Right lobe of liver (tissue), 6 donors: ENCODE measurements around the gene AK9. TPM values are rescaled to one million over a fixed set of nuclear protein-coding genes. Genes with fewer than 3 reads are reported as not detected.
A peak's percentile ranks its signal among the peaks of the same experiment; 100 is the strongest.
"Not testable (repeated sequence)": the region's sequence is repeated elsewhere in the genome, so short reads cannot be mapped to it uniquely, and the experiment has no call there.

Source experiments
- ATAC-seq, 4 donors: fragments of 200-7000 bp; cut with Tn5 transposase; one replicate each; pipeline ENCODE4 v1.9.1; 2020; ENCODE audit warnings: mild to moderate bottlenecking in 4 of 4, moderate library complexity in 4 of 4
- DNase-seq, 3 donors: peaks; one replicate each; pipeline ENCODE4 v3.0.0-alpha.2; 2020
- H3K27ac ChIP-seq, 3 donors: fragments of 200-600 bp; one replicate each; pipeline ENCODE4 v1.8.0; 2022
- H3K27me3 ChIP-seq, 2 donors: fragments of 200-600 bp; one replicate each; pipeline ENCODE4 v1.8.0; 2022
- H3K36me3 ChIP-seq, 4 donors: fragments of 200-600 bp; sonication (generic) in 1 of 4; one replicate each; pipeline versions ENCODE4 v1.5.1 to v1.8.0; 2017 to 2022; ENCODE audit warnings: control low read depth in 1 of 4
- H3K4me1 ChIP-seq, 4 donors: fragments of 200-600 bp; sonication (generic) in 1 of 4; one replicate each; pipeline versions ENCODE4 v1.5.1 to v1.8.0; 2017 to 2022; ENCODE audit warnings: control low read depth in 1 of 4
- H3K4me3 ChIP-seq, 3 donors: fragments of 200-600 bp; one replicate each; pipeline ENCODE4 v1.8.0; 2022
- H3K9me3 ChIP-seq, 4 donors: fragments of 200-600 bp; sonication (generic) in 1 of 4; one replicate each; pipeline versions ENCODE4 v1.5.1 to v1.8.0; 2017 to 2022; ENCODE audit warnings: control low read depth in 1 of 4
- CTCF ChIP-seq, 4 donors: fragments of 200-600 bp in 3 of 4; fragments of 450-650 bp in 1 of 4; IDR thresholded peaks; one replicate each; pipeline versions ENCODE4 v1.5.1 to v1.8.0; 2016 to 2022; ENCODE audit warnings: antibody characterized with exemption in 4 of 4, mild to moderate bottlenecking in 2 of 4
- POLR2A ChIP-seq: fragments of 450-650 bp; IDR thresholded peaks from one replicate; pipeline ENCODE4 v1.6.1; 2017; ENCODE audit warnings: antibody characterized with exemption, mild to moderate bottlenecking
- WGBS: methylation state at CpG from one replicate; pipeline ENCODE4 v1.1.6; 2018; ENCODE audit warnings: low coverage, low lambda C conversion rate; ENCODE audit not compliant: insufficient coverage; ENCODE audit errors: missing lambda C conversion rate; 5-methylcytosine and 5-hydroxymethylcytosine counted together
- intact Hi-C, 2 donors: fragments of 100-400 bp; cut with DNase I; formaldehyde crosslinking; loops; one replicate each; pipeline versions ENCODE4 v1.11.2 to v1.14.1; 2022
- total RNA-seq, 6 experiments: library from RNA; depleted of rRNA in 2 of 6; stranded (reverse); fragments of >200 nt in 2 of 6; fragmentation: NEBNext Ultra II Directional in 3 of 6; extraction: Animal tissue kit (Norgen Biotek cat#: 25700) in 3 of 6; gene quantifications; one replicate each; pipeline versions ENCODE4 v1.1.0 to v1.2.4, GENCODE V29; 2016 to 2023
- donor health status: DM: no; HTN: yes; CAD: no.
- donor health status: DM: no; HTN: no; CAD: no.
- donor health status: DM: no; HTN: no; CAD: no.
- donor health status: DM: no; HTN: yes; CAD: no.
- donor health status: DM: no; HTN: yes; CAD: no.

Gene AK9
- total RNA-seq, 6 experiments from 2014 or later: 1.5 to 3.9 (median 2.5) TPM

GRCh38 chr6:109466212-109466923 is 224.6 kb downstream of the AK9 start:
- no peak for DNase-seq
- Histone ChIP-seq H3K27ac (no peak overlapping the region), H3K4me1 (no peaks in the 10 kb centered on the region), H3K4me3 (no peak overlapping the region), H3K27me3 (no peaks in the 10 kb centered on the region), H3K36me3 (peaks cover 0 to 48% (median 7%) of the 10 kb centered on the region in 4 donors), H3K9me3 (no peaks in the 10 kb centered on the region)
- TF ChIP-seq POLR2A (no peak), CTCF (IDR thresholded peaks at IDR 0.05) (no peak)
- intact Hi-C loops: no loop called here
- peak in 1 of 4 donors; percentile 30 for ATAC-seq
- WGBS: 88% methylated on average over 5 of the region's 7 CpGs

GRCh38 chr6:109465772-109466171 is 225.2 kb downstream of the AK9 start:
- Histone ChIP-seq H3K27me3 (no peaks in the 10 kb centered on the region), H3K4me1 (no peaks in the 10 kb centered on the region), H3K4me3 (no peak overlapping the region), H3K36me3 (peaks cover 0 to 42% (median 7%) of the 10 kb centered on the region in 4 donors), H3K27ac (no peak overlapping the region), H3K9me3 (no peaks in the 10 kb centered on the region)
- DNase-seq (no peak), ATAC-seq (peak in 2 of 4 donors; percentile 24 to 92)
- intact Hi-C loops: no loop called here
- no CpG with 5 or more reads among the region's 7 CpGs for WGBS
- TF ChIP-seq CTCF (IDR thresholded peaks at IDR 0.05) (no peak), POLR2A (no peak)

GRCh38 chr6:109461733-109462526 is 229.1 kb downstream of the AK9 start:
- intact Hi-C loops: no loop called here
- ATAC-seq (no peak), DNase-seq (no peak)
- Histone ChIP-seq H3K4me1 (no peaks in the 10 kb centered on the region), H3K27ac (no peak overlapping the region), H3K27me3 (no peaks in the 10 kb centered on the region), H3K4me3 (no peak overlapping the region), H3K9me3 (no peaks in the 10 kb centered on the region), H3K36me3 (peaks cover 0 to 27% (median 7%) of the 10 kb centered on the region in 4 donors)
- 100% methylated on average over 1 of the region's 1 CpG for WGBS
- TF ChIP-seq POLR2A (no peak), CTCF (IDR thresholded peaks at IDR 0.05) (no peak)

- peaks cover 0 to 19% (median 6%) of the 10 kb centered on the region in 4 donors for H3K36me3 ChIP-seq
- H3K9me3 ChIP-seq, H3K4me1 ChIP-seq, intact Hi-C loops, H3K27me3 ChIP-seq, DNase-seq, H3K4me3 ChIP-seq, H3K27ac ChIP-seq, ATAC-seq: not testable (repeated sequence)
- WGBS: 94% methylated on average over 1 of the region's 1 CpG
Measured at GRCh38 chr6:109461205-109461604, 229.8 kb downstream of the AK9 start.
